GM18519 (cell line): ENCODE results near the gene WASL.

Source experiments
- ATAC-seq: cut with Tn5 transposase; IDR thresholded peaks from one replicate; pipeline ENCODE4 v1.9.1; 2021; ENCODE audit warnings: mild to moderate bottlenecking, moderate library complexity; ENCODE audit not compliant: unreplicated experiment, low FRiP score

The WASL gene

DNA sequence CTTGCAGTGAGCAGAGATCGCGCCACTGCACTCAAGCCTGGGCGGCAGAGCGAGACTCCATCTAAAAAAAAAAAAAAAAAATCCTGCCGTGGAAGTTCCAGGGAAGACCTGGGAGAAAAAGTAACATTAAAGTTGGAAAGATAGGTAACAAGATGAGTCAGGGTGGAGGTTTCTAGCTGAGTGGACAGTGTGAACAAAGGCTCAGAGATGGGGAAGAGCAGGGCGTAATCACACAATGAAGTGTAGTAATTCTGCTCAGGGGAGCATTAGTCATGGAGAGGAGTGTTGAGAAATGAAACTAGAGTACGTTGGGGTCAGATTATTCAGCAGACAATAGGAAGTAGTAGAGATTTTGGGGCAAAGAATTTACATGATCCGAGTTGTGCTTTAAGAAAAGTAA lies 21.6 kb upstream of the WASL start:
- ATAC-seq, result peak; percentile 97

DNA sequence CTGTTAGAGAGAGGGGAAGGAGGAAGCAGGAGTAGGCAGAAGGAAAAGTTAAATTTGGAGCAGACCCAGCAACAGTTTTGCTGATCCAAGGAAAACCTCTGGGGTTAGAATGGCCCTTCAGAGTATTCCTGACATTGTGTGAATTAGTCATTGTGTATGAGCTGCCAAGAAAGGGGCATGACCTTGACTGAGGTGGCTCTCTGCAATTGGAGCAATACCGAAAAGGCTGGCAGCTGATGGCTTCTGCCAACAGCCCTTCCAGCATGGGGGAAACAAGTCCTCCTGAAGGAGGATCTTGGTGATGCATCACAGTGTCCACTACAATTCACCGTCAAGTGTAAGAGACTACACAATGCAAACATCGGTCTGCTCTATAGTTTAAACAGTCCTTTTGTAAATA lies 20.6 kb upstream of the WASL start:
- no peak for ATAC-seq

DNA sequence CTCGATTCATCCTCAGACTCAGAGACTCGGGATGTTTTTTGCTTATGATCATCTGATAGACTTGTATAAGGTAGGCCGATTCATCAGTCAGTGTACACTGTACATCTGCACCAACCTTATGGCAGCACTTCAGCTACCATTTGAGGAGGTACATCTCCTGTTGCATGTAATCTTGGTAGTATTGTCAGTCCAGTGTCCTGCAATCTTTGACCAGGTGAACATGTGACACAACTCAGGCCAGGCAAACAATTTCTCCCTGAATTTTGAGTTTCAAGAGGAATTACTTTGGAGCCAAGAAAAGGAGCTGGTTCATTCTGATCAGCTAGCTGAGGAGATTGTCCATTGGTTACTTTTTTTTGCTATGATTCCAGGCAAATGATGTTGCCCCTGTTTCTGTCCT lies 19.7 kb upstream of the WASL start:
- no peak for ATAC-seq

DNA sequence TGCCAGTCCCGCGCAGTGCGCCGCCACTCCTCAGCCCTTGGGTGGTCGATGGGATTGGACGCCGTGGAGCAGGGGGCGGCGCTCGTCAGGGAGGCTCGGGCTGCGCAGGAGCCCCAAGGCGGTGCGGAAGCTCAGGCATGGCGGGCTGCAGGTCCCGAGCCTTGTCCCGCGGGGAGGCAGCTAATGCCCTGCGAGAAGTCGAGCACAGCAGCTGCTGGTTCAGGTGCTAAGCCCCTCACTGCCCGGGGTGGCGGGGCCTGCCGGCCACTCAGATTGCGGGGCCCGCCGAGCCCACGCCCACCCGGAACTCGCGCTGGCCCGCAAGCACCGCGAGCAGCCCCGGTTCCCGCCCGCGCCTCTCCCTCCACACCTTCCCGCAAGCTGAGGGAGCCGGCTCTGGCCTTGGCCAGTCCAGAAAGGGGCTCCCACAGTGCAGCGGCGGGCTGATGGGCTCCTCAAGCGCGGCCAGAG lies 14.4 kb upstream of the WASL start:
- ATAC-seq, result no peak

DNA sequence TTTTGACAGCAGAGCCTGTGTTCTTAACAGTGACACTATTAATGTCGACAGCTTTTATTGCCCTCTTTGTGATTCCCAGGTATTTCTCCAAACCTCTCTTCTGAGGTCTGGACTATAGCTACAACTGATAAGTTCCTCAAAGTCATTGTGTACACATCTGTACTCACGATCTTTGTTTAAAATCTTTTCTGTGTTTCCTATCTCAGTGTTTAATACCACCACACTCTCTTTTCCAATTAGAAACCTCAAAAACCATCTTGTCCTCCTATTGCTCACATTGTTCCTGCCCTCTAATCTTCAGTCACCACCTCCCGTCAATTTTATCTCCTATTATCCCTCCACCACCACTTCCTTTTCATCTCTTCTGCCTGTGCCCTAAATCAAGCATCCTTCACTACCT lies 12.9 kb upstream of the WASL start:
- ATAC-seq, result no peak

DNA sequence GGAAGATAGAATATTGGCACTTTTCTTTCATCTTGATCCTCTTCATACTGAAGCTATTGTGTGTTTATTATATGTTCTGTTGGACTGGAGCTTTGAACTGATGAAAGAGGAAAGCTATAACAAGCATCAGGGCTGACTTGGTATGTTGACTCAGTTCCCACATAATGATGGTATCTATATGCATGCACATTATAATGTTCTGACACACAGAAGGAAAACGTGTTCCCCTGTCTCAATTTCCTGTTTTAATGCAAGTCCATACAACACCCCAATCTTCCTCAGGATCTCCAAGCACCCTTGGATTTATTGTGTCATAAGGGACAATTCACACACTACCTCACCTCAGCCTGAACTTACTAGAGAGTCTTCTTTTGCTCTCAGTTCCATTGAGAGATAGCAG lies 8.3 kb upstream of the WASL start:
- ATAC-seq, result no peak

DNA sequence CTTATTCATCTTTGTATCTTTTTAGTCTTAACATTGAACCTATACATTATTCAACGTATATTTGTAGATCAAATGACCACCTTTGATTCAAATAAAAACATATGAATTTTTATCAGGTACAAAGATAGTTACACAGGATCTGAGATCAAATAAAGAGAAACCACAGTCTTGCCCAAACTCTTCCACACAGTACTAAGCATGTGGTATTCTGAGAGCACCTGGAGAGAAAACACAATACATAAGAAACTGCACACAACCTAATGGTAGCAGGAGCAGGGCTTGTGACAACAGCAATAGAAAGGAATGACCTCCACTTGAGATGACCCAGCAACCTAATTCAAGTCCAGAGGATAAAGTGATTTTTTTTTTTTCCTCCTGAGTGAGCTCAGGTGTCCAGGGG lies 6.5 kb upstream of the WASL start:
- no peak for ATAC-seq

DNA sequence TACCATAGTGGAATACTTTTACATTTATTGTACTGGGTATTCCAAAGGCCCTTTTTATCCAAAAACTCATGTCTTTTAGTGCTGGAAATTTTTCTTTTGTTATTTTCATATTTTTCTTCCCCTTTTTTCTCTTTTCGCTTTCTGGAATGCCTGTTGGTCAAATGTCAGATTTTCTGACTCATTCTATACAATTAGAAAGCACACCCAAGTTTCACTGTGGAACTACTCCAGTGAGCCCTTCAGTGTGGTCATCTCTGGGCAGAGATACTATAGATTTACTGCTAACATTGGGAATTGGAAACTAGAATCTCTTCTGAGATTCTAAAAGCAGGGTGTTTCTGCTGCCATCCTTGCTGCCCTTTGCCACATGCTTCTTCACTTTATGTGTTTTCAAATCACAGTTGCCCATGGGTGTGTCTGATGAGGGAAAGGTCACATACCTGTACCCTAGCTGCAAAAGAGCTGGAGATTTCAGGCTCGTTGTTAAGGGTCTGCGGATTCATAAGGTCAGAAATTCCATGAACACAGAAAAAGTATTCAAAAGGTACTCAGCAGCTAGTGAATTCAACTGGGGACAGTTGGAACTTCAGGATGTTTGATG lies 5.6 kb upstream of the WASL start:
- ATAC-seq, result no peak

DNA sequence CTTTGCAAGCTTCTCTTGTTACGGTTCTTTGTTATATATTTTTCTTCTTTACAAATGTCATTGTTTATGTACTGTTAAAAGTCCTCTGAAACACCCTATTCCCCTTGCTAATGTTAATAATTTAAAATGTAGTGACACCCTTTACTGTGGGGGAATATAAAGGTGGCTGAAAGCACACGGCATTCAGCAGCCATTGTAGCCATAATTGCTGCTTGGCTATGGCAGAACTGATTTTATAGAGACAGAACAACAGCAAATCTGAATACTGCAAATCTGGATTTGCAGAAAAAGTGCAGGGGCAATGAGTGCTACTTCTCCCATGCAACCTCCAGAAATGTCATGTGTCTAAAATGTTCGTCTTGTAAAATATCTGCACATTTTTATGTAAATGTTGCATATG lies 3.7 kb upstream of the WASL start:
- no peak for ATAC-seq

DNA sequence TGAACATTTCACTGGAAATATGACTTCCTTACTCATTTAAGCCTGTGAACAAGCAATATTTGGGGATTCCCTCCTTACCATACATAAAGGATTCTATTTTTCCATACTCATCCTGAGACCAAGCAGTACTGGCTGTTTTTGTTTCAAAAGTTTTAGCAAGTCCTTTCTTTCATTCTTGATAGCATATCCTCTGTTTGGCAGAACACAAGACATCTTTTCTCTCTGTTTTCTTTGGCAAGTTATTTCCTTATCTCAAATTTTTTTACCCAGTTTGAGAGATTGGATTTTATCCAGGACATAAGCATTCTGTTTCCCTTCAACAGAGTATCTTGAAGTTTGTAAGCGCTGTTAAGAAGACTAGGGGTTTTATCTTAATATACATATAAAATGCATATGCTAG lies 3.0 kb upstream of the WASL start:
- ATAC-seq, result no peak

DNA sequence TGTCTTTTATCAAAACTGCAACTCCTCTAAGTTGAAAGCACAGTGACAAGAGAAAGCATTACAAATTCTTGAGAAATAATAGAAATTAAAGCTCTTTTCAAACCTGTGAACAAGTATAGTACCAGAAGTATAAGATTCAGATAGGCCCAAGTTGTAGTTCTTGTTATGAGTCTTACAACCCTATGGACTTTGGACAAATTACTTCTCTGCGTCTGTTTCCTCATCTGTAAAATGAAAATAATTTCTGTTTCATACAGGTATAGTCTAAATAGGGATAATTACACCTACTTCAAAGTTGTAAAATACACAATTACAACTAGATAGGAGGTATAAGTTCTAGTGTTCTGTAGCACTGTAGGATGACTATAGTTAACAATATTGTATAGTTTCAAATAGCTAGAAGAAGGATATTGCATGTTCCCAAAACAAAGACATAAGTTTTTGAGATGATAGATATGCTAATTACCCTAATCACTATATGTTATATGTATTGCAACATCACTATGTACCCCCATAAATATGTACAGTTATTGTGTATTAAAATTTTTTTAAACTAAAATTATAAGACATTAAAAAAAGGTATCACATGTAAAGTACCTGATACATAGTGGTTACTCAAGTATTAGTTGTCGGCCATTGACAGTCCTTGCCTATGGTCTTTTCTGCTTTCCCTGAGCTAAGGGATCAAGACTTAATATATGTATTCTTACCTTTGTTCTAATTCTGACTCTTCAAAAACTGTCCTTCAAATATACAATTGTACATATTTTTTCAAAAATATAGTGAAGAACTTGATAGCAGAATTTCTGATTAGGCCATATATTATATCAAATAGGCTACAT lies 1.8 kb upstream of the WASL start:
- no peak for ATAC-seq

DNA sequence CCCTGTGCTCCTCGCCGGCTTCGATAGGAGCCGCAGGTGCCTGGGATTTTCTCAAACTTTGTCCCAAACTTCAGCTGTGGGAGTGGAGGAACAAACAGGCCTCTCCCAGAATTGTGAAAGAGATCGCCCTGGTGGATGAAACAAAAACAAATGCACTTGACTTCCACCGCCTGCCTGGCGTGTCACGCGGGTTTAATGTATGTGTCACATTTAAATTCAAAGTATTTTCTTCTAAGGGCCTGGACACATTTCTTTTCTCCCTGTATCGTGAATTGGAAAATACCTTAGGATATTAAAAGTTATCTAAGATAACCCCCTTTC lies 694 bp upstream of the WASL start:
- peak; percentile 20 for ATAC-seq

DNA sequence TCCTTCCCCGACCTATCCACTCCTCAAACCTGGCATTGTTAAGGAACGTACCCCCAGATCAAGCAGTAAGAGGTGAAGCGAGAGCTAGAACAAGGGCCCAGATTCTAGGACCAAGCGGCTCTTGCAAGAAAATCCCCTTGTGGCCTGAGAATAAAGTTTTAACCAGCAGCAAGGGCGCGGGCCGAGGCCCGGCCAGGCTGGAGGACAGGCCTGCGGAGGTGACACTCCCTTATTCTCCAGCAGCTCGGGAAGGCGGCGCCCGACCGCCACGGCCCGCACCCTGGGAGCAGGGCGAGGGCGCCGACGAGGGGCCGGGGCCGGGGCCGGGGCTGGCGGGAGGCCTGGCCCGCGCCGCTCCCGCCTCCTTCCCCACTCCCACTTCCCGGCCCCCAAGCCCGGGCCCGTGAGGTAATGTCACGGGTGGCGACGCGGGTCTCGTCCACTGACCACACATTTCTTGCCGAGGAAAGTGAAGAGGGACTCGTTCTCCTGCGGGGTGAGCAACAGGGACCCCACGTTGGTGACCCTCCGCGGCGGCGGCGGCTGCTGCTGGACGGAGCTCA lies 551 bp downstream of the WASL start:
- ATAC-seq, result no peak

DNA sequence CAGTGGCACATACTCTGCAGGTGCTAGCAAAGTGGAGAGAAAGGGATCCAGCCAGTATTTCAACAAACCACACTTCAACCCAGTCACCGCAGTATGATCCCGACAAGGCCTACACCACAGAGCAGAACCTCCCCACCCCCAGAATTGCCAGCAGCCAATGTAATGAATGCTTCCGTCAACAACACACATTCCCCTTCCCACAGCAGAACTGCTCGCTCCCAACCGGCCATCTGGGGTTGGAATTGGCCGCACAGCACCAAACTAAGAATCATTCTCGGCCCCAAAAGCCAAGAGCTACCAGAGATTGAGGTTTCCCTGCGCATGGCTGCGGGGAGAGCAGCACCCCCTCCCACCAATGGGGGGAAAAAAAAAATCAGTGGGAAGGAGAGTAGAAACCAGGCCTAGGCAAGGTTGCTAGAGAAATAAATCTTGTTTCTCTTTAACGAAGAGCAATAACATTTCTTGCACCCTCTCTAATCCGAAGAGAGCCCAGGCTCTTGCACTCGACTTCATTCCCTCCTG lies 1.1 kb downstream of the WASL start:
- no peak for ATAC-seq

DNA sequence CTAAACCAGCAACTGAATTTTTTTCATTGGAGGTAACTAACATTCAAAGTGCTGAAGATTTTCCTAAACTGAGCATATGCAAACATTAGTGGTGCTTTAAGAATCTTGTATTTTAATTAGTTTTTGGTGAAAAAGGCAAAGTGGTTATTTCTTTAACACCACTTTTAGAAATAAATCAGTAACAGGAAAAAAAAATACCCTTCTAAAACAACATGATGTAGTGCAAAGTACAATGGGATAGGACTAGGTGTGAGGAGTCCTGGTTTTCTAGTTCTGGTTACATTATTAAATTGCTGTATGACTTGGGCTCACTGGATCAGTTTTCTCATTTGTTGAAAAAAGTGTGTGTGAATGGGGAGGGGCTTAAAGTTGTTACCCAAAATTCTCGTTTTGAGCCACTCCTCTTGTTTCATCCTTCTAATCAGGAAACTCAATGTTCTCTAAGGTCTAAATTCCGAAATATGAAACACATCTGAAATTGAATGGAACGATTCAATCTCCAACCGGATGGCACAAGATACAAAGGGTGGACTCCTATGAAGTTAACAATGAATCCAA lies 1.8 kb downstream of the WASL start:
- no peak for ATAC-seq

DNA sequence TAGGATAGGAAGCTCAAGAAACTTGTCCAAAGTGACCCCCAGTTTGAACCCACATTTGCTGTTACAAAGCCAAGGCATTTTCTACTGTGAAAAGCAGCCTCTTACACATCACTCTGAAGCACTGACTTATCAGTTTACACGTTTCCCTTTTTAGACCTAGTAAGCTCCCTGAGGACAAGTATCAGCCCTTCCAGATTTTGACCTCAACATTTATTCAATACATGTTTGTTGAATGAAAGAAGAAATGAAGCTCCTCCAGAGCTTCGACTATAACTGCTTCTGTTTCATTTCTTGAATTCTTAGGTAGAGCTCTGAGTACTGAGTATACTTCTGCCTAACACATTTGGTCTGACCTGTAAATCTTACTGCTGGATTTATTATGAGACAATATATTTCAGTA lies 2.7 kb downstream of the WASL start:
- ATAC-seq, result no peak

DNA sequence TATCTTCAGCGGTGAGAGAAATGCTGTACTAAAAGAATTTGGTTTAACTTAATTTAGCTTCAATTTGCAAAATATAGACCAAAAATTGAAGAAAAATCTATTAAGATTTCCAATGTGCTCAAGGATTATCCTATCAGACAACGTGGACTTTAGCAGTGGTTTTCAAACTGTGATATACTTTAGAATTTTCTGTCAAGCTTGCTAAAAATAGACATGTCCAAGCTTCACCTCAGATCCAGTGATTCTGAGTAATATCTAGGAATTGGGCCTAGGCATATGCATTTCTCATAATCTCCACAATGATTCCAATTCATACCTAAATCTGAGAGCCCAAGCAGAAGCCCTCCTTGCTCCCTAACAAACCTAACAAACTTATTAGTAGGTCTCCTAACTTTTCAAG lies 3.4 kb downstream of the WASL start:
- ATAC-seq, result no peak

DNA sequence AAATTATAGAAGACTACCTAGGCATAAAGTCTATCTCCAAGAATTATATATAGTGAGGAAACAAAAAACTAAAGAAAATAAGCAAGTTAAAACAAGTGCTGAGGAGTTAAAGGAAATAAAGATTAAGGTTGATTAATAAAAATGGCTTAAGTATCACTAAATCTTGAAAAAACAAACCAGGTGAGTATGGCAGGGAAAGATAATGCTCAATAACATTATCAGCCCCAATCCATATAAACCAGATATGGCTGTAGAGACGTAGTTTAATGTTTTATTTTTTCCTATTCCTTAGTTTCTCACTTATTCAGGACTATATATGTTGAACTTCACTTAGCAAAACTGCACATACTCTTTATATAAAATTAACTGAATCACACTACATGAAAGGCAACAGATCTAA lies 4.4 kb downstream of the WASL start:
- ATAC-seq, result no peak

DNA sequence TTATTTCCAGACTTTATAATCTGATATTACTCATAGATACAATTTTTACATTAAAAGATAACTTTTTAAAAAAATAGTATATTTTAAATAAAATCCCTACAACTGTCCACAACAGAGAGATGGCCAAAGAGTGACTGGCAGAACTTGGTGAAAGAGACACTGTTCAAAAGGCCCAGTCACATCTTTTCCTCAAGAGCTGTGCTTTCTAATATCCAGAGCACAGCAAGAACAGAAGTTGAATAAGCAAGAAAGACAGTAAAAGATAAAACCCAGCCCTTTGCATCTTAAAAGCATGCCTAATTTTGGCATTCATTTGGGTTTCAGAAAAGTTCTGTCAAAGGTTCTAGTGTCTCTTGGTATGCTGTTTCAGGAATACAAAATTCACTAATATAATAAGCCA lies 6.9 kb downstream of the WASL start:
- ATAC-seq, result no peak

DNA sequence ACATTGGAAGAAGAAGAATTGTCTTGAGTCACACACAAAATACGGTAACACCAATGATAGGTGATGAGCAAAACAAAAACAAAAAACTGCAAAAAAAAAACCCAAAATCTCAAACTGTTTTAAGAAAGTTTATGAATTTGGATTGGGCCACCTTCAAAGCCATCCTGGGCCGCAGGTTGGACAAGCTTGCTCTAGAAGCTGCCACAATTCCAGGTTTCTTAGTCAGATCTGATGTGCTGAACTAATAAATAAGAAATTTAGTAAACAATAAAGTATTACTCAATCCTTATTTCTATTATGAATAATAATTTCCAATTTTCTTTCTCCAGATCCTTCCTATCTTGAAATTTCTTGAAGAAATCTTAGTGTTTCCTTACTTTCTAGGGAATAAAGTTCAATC lies 10.0 kb downstream of the WASL start:
- no peak for ATAC-seq

DNA sequence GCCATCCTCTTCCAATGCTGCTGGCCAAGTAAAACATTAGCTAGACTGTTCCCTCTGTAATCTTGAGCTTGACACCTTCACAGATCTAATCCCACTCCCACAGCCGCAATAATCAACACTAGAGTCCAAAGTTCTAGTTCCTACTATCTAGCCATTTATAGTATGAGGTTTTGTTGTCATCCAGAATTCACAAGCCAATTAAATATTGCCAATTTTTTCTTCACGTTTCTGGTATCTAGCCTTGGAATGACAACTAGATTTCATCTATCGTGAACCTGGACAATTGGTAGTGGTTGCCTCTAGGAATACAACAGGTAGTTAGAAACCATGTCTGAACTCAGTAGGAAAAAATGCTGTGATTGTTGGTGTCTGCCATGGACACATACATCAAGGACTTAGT lies 10.4 kb downstream of the WASL start:
- no peak for ATAC-seq
